GM12878 (cell line): ENCODE results near the gene ATP13A1. TPM values are rescaled to one million over a fixed set of nuclear protein-coding genes. Genes with fewer than 3 reads are reported as not detected.

Experiments
- ATAC-seq: fragments of 200-7000 bp; cut with Tn5 transposase; 3 replicates; pipeline ENCODE4 v1.9.1; 2020; ENCODE audit warnings: mild to moderate bottlenecking, moderate library complexity
- BruUV-seq: library from RNA; stranded (reverse); fragments of 400-500 nt; replicated peaks from 2 replicates; lab custom pipeline; 2021; lab: Mats Ljungman, UMichigan
- CTCF ChIA-PET: fragments of 300-600 bp; sonication (Branson Sonifier 250); formaldehyde crosslinking; extraction: SDS; loops from one replicate; lab custom pipeline; 2021; ENCODE audit warnings: inconsistent platforms; lab: Yijun Ruan, JAX
- POLR2A ChIA-PET: fragments of 350-600 bp; formaldehyde crosslinking; extraction: SDS; loops from one replicate; lab custom pipeline; 2021; ENCODE audit warnings: inconsistent platforms; lab: Charles Lee
- RAD21 ChIA-PET: fragments of 300-600 bp; sonication (Branson Sonifier 250); formaldehyde crosslinking; loops from one replicate; lab custom pipeline; 2023; ENCODE audit warnings: antibody characterized with exemption; ENCODE audit not compliant: unreplicated experiment; lab: Charles Lee
- SMC1A ChIA-PET: fragments of 300-600 bp; sonication (Branson Sonifier 250); formaldehyde crosslinking; loops from one replicate; lab custom pipeline; 2023; ENCODE audit not compliant: unreplicated experiment, uncharacterized antibody; lab: Charles Lee
- DNase-seq: peaks from one replicate; pipeline ENCODE4 v3.0.0-alpha.2; 2011; ENCODE audit warnings: low read depth, low spot score
- FAIRE-seq: peaks from 3 replicates; lab custom pipeline; 2011; peaks lifted over from hg19 to GRCh38; lab: Jason Lieb, UNC
- H2AFZ ChIP-seq: 2 replicates; pipeline ENCODE4 v1.6.0; 2011; ENCODE audit warnings: low read depth, low read length, control low read depth; ENCODE audit not compliant: control insufficient read depth
- H3K27ac ChIP-seq: 2 replicates; pipeline ENCODE4 v1.5.1; 2011; ENCODE audit warnings: control low read depth; ENCODE audit not compliant: control insufficient read depth, insufficient read depth
- H3K27me3 ChIP-seq, 2 experiments: replicated peaks in 1 of 2; 2 replicates each; pipeline versions ENCODE4 v1.6.0 to v1.6.1; 2011; ENCODE audit warnings: low read length in 1 of 2; ENCODE audit not compliant: control insufficient read depth in 2 of 2, insufficient read depth in 2 of 2
- H3K36me3 ChIP-seq, 2 experiments: 2 replicates each; pipeline ENCODE4 v1.5.1; 2011; ENCODE audit warnings: low read length in 1 of 2; ENCODE audit not compliant: control insufficient read depth in 2 of 2, insufficient read depth in 2 of 2
- H3K4me1 ChIP-seq: 2 replicates; pipeline ENCODE4 v1.6.1; 2011; ENCODE audit warnings: mild to moderate bottlenecking, low read length, moderate library complexity, mixed read lengths; ENCODE audit not compliant: control insufficient read depth, insufficient read depth
- H3K4me2 ChIP-seq: 2 replicates; pipeline ENCODE4 v1.6.0; 2011; ENCODE audit warnings: control low read depth; ENCODE audit not compliant: control insufficient read depth, insufficient read depth
- H3K4me3 ChIP-seq: fragments of 200-600 bp; sonication (generic); 2 replicates; pipeline ENCODE4 v1.5.1; 2016
- H3K79me2 ChIP-seq: 2 replicates; pipeline ENCODE4 v1.6.0; 2011; ENCODE audit warnings: low read length; ENCODE audit not compliant: control insufficient read depth, insufficient read depth
- H3K9ac ChIP-seq: 2 replicates; pipeline ENCODE4 v1.8.0; 2011; ENCODE audit warnings: low read length, control low read depth, mixed read lengths; ENCODE audit not compliant: control insufficient read depth, insufficient read depth
- H3K9me3 ChIP-seq: replicated peaks from 3 replicates; pipeline ENCODE4 v1.5.1; 2011; ENCODE audit warnings: mild to moderate bottlenecking, low read length; ENCODE audit not compliant: control insufficient read depth, insufficient read depth
- H4K20me1 ChIP-seq: 2 replicates; pipeline ENCODE4 v1.6.0; 2011; ENCODE audit not compliant: control insufficient read depth, insufficient read depth
- ATF3 ChIP-seq: IDR thresholded peaks from 2 replicates; pipeline ENCODE4 v1.6.1; 2011; ENCODE audit warnings: low read depth, mild to moderate bottlenecking, low read length, moderate library complexity, borderline replicate concordance; ENCODE audit errors: extremely low read depth
- CUX1 ChIP-seq: IDR thresholded peaks from 2 replicates; pipeline ENCODE4 v1.6.1; 2012; ENCODE audit warnings: improper control_type of control experiment, low read depth, low read length; ENCODE audit not compliant: insufficient replicate concordance
- GATAD2B ChIP-seq: fragments of 450-650 bp; conservative IDR thresholded peaks from 2 replicates; pipeline ENCODE4 v1.6.1; 2017; ENCODE audit warnings: low read depth, mild to moderate bottlenecking, moderate library complexity
- NR2F1 ChIP-seq: fragments of 450-650 bp; conservative IDR thresholded peaks from 2 replicates; pipeline ENCODE4 v1.6.1; 2017; ENCODE audit warnings: mild to moderate bottlenecking
- USF1 ChIP-seq: IDR thresholded peaks from 2 replicates; pipeline ENCODE4 v1.6.1; 2011; ENCODE audit warnings: borderline replicate concordance, low read depth, mild to moderate bottlenecking, moderate library complexity, mixed read lengths, low read length; ENCODE audit not compliant: insufficient read depth; ENCODE audit errors: extremely low read length
- ZBTB40 ChIP-seq: fragments of 450-650 bp; IDR thresholded peaks from 2 replicates; pipeline ENCODE4 v1.6.1; 2016; ENCODE audit warnings: mild to moderate bottlenecking, moderate library complexity, borderline replicate concordance
- ZNF384 ChIP-seq: IDR thresholded peaks from 2 replicates; pipeline ENCODE4 v1.6.1; 2012; ENCODE audit warnings: low read depth, mild to moderate bottlenecking, low read length, improper control_type of control experiment, borderline replicate concordance
- WGBS: methylation state at CpG from one replicate; pipeline ENCODE4 v1.1.6; 2016; ENCODE audit warnings: low lambda C conversion rate; ENCODE audit not compliant: insufficient replicate concordance, insufficient coverage; ENCODE audit errors: missing lambda C conversion rate; 5-methylcytosine and 5-hydroxymethylcytosine counted together
- in situ Hi-C: fragments of 300-500 bp; cut with MboI; formaldehyde crosslinking; loops from 9 replicates; pipeline ENCODE4 v1.14.3; 2018; ENCODE audit warnings: mixed read lengths
- intact Hi-C: fragments of 100-400 bp; cut with micrococcal nuclease; formaldehyde crosslinking; loops from one replicate; pipeline ENCODE4 v1.14.2; 2022; ENCODE audit not compliant: unreplicated experiment
- polyA plus RNA-seq, 11 experiments: library from polyadenylated mRNA; depleted of rRNA in 4 of 11; unstranded in 6 of 11; stranded (reverse) in 5 of 11; fragments of >200 nt; fragmentation: Nextera tagmentation in 4 of 11; fragmentation: Illumina TruSeq in 1 of 11; extraction: Ambion mirVana in 4 of 11; extraction: Trizol in 1 of 11; gene quantifications; 1 replicate in 1 of 11; 2 replicates in 10 of 11; pipeline versions ENCODE4 v1.2.1 to v1.2.3, GENCODE V29; 2011 to 2016; ENCODE audit warnings: inconsistent platforms in 2 of 11, missing spikeins in 2 of 11, low read depth in 1 of 11
- total RNA-seq, 4 experiments: library from RNA; depleted of rRNA in 3 of 4; stranded (reverse); fragments of >200 nt in 3 of 4; fragmentation: Illumina TruSeq in 1 of 4; extraction: Trizol in 1 of 4; gene quantifications; 2 replicates each; pipeline versions ENCODE4 v1.2.1 to v1.2.3, GENCODE V29; 2013 to 2021

Gene ATP13A1
- total and polyA plus RNA-seq, 10 of the 15 experiments (the other 5 are each of a cell fraction or from before 2014, with no cell fraction given), result 0.37 to 91.0 (median 29.8) TPM

- TF ChIP-seq CUX1, result no peak
Measured at GRCh38 chr19:19643158-19644053, 20.1 kb downstream of the ATP13A1 start, which contains the start of gene GMIP (continued).

GRCh38 chr19:19642506-19643157, 20.8 kb downstream of the ATP13A1 start:
- ATAC-seq, result peak; percentile 67
- H3K9ac ChIP-seq, result peak overlapping the region; percentile 100
- H3K4me3 ChIP-seq, result peak overlapping the region; percentile 96
- H3K9me3 ChIP-seq, result no peaks in the 10 kb centered on the region
- H3K36me3 ChIP-seq, result peaks cover 16 to 37% of the 10 kb centered on the region in 2 experiments; a peak in 3 of 4 replicates
- intact Hi-C loops (loop anchor here (1.0 to 5.0 kb wide), 3 partner anchors 85 to 275 kb away; no protein-coding TSS in a partner anchor), in situ Hi-C loops (loop anchor here (5.0 kb wide), 1 partner anchor 115 kb away; the partner anchor contains the start of gene YJEFN3)
- CTCF ChIA-PET, result no interaction called here
- peak overlapping the region; percentile 95 for H3K4me2 ChIP-seq
- H3K4me1 ChIP-seq, result peaks cover 4% of the 10 kb centered on the region
- RAD21 ChIA-PET, result no interaction called here
- no peak for DNase-seq
- H3K27ac ChIP-seq, result peak overlapping the region; percentile 99
- no peaks in the 10 kb centered on the region; the same call in 1 of the 2 replicates for H4K20me1 ChIP-seq
- BruUV-seq, result TSS peak; percentile 88
- POLR2A ChIA-PET, result no interaction called here
- WGBS, result 1% methylated on average over 16 of the region's 16 CpGs
- no peaks in the 10 kb centered on the region for H3K27me3 ChIP-seq
- peak; percentile 89 for FAIRE-seq
- H3K79me2 ChIP-seq, result peaks cover 19% of the 10 kb centered on the region
- peak overlapping the region; percentile 62; the same call in 1 of the 2 replicates for H2AFZ ChIP-seq
- SMC1A ChIA-PET, result interaction anchor here (0.9 kb wide), 1 partner anchor 19 kb away, joined by 3 read pairs; no protein-coding TSS in a partner anchor
- TF ChIP-seq ATF3 (no peak), USF1 (no peak), GATAD2B (0 out of 2 replicates have a peak, but pooled peaks have one; percentile 2), ZNF384 (no peak), NR2F1 (no peak), ZBTB40 (no peak)
